MCF 10A (cell line): ENCODE measurements around the gene SRC. TPM values are rescaled to one million over a fixed set of nuclear protein-coding genes. Genes with fewer than 3 reads are reported as not detected.

Experiments
- BruUV-seq: library from RNA; stranded (reverse); fragments of 400-500 nt; replicated peaks from 2 replicates; lab custom pipeline; 2021; lab: Mats Ljungman, UMichigan
- CTCF ChIA-PET: fragments of 300-600 bp; sonication (Branson Sonifier 250); formaldehyde crosslinking; extraction: SDS; loops from one replicate; lab custom pipeline; 2021; ENCODE audit warnings: antibody characterized with exemption, inconsistent platforms; lab: Yijun Ruan, JAX
- POLR2A ChIA-PET: fragments of 300-600, 350-650 bp; sonication (Branson Sonifier 250); formaldehyde crosslinking; extraction: SDS; loops from one replicate; lab custom pipeline; 2020; ENCODE audit warnings: antibody characterized with exemption, inconsistent platforms; lab: Yijun Ruan, JAX
- DNase-seq: peaks from one replicate; pipeline ENCODE4 v3.0.0-alpha.2; 2018; ENCODE audit not compliant: unreplicated experiment
- H3K27ac Mint-ChIP-seq: one replicate; pipeline ENCODE4 v1.8.0; 2022; ENCODE audit warnings: mild to moderate bottlenecking, low read depth, mixed read lengths; ENCODE audit not compliant: unreplicated experiment
- H3K27me3 Mint-ChIP-seq: one replicate; pipeline ENCODE4 v1.8.0; 2022; ENCODE audit warnings: mixed read lengths; ENCODE audit not compliant: insufficient read depth, unreplicated experiment
- H3K36me3 Mint-ChIP-seq: one replicate; pipeline ENCODE4 v1.8.0; 2022; ENCODE audit warnings: mild to moderate bottlenecking, moderate library complexity, mixed read lengths; ENCODE audit not compliant: insufficient read depth, unreplicated experiment
- H3K4me1 Mint-ChIP-seq: one replicate; pipeline ENCODE4 v1.8.0; 2022; ENCODE audit warnings: mixed read lengths; ENCODE audit not compliant: insufficient read depth, unreplicated experiment
- H3K4me3 Mint-ChIP-seq: one replicate; pipeline ENCODE4 v1.8.0; 2022; ENCODE audit warnings: mild to moderate bottlenecking, moderate library complexity, mixed read lengths; ENCODE audit not compliant: unreplicated experiment
- H3K9me3 Mint-ChIP-seq: one replicate; pipeline ENCODE4 v1.8.0; 2022; ENCODE audit warnings: mixed read lengths; ENCODE audit not compliant: unreplicated experiment
- intact Hi-C: fragments of 100-400 bp; cut with micrococcal nuclease; formaldehyde crosslinking; loops from 2 replicates; pipeline ENCODE4 v1.14.1; 2022
- total RNA-seq: library from RNA; stranded (reverse); gene quantifications from 2 replicates; pipeline ENCODE4 v1.2.3, GENCODE V29; 2022
- TF ChIP-seq, protein P1 (sequence below): fragments of 200-600 bp; IDR thresholded peaks from one replicate; pipeline ENCODE4 v1.8.0; 2022; ENCODE audit warnings: antibody characterized with exemption, mild to moderate bottlenecking; ENCODE audit not compliant: unreplicated experiment

Gene SRC
- total RNA-seq, 1 experiment from 2014 or later = 28.1 TPM

DNA sequence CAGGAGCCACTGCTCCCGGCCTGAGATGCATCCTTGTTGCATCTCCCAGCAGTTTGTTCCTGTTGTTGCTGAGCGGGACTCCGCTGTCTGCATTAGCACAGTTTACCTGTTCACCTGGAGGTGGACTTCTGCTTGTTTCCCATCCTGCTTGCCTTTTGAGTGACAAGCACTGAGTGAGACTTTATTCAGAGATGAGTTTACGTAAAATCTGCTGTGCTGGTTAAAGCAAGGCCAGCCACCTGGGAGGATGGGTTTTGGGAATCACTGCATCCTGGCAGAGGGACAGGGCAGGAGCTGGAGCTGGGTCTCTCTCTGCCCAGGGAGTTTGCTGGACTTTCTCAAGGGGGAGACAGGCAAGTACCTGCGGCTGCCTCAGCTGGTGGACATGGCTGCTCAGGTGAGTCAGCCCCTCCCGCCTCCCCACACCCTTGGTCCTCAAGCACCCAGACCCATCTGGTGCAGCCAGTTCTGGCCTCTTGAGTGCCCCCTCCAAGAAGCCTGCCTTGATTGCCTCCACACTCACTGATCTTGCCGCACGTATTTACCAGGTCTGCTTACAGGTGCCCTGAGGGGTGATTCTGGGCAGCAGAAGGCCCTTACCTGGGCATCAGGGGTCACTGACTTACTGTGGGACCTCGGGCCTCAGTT is 55.5 kb downstream of the SRC start:
- CTCF ChIA-PET = interaction anchor here (0.7 to 2.0 kb wide), 2 partner anchors 17 to 154 kb away, joined by 3 to 8 read pairs; no protein-coding TSS in a partner anchor
- POLR2A ChIA-PET = no interaction called here

DNA sequence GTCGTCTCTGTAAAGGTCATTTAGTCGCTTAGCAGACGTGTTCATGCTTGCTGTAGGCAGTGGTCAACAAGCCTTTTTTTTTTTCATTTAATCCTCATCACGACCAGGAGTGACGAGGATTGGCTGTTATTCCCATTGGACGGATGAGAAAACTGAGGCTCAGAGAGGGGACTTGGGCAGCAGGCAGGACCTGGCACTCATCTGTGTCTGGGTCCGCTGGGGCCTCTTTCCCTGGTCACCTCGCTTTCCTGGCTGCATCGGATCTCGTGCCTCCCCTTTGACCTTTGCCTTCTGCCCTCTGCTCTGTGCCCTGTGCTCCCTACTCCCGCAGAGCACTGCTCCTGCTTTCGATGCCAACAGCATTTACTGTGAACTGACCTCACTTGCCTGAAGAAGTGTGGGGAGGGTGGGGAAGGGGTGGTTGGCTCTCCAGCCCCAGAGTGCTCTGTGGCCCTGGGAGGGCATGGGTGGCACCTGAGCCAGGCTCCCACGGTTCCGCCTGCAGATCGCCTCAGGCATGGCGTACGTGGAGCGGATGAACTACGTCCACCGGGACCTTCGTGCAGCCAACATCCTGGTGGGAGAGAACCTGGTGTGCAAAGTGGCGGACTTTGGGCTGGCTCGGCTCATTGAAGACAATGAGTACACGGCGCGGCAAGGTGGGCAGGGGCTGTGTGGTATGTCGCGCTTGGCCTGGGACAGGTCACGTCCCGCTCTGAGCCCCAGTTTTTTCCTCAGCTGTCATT is 56.2 kb downstream of the SRC start:
- H3K27me3 Mint-ChIP-seq = no peaks in the 10 kb centered on the region
- ChIA-PET CTCF (no interaction called here), POLR2A (no interaction called here)
- H3K36me3 Mint-ChIP-seq = peaks cover 25% of the 10 kb centered on the region
- BruUV-seq = no TSS peak
- intact Hi-C loops = no loop called here
- no peak for DNase-seq
- H3K4me3 Mint-ChIP-seq = no peak overlapping the region
- TF ChIP-seq, protein P1, sequence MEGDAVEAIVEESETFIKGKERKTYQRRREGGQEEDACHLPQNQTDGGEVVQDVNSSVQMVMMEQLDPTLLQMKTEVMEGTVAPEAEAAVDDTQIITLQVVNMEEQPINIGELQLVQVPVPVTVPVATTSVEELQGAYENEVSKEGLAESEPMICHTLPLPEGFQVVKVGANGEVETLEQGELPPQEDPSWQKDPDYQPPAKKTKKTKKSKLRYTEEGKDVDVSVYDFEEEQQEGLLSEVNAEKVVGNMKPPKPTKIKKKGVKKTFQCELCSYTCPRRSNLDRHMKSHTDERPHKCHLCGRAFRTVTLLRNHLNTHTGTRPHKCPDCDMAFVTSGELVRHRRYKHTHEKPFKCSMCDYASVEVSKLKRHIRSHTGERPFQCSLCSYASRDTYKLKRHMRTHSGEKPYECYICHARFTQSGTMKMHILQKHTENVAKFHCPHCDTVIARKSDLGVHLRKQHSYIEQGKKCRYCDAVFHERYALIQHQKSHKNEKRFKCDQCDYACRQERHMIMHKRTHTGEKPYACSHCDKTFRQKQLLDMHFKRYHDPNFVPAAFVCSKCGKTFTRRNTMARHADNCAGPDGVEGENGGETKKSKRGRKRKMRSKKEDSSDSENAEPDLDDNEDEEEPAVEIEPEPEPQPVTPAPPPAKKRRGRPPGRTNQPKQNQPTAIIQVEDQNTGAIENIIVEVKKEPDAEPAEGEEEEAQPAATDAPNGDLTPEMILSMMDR = no peak
- no peaks in the 10 kb centered on the region for H3K9me3 Mint-ChIP-seq
- no peak overlapping the region for H3K27ac Mint-ChIP-seq
- peaks cover 9% of the 10 kb centered on the region for H3K4me1 Mint-ChIP-seq

More for the DNA sequence above, 55.5 kb downstream of the SRC start:
- intact Hi-C loops = no loop called here
- Mint-ChIP-seq H3K9me3 (no peaks in the 10 kb centered on the region), H3K27me3 (no peaks in the 10 kb centered on the region), H3K27ac (no peak overlapping the region), H3K36me3 (peaks cover 27% of the 10 kb centered on the region), H3K4me1 (peaks cover 11% of the 10 kb centered on the region), H3K4me3 (no peak overlapping the region)
- no peak for DNase-seq
- TF ChIP-seq, protein P1 = no peak
- BruUV-seq = no TSS peak

DNA sequence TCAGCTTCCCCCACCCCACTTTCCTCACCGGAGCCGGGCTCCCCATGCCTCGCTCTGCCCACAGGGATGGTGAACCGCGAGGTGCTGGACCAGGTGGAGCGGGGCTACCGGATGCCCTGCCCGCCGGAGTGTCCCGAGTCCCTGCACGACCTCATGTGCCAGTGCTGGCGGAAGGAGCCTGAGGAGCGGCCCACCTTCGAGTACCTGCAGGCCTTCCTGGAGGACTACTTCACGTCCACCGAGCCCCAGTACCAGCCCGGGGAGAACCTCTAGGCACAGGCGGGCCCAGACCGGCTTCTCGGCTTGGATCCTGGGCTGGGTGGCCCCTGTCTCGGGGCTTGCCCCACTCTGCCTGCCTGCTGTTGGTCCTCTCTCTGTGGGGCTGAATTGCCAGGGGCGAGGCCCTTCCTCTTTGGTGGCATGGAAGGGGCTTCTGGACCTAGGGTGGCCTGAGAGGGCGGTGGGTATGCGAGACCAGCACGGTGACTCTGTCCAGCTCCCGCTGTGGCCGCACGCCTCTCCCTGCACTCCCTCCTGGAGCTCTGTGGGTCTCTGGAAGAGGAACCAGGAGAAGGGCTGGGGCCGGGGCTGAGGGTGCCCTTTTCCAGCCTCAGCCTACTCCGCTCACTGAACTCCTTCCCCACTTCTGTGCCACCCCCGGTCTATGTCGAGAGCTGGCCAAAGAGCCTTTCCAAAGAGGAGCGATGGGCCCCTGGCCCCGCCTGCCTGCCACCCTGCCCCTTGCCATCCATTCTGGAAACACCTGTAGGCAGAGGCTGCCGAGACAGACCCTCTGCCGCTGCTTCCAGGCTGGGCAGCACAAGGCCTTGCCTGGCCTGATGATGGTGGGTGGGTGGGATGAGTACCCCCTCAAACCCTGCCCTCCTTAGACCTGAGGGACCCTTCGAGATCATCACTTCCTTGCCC is 57.4 kb downstream of the SRC start:
- intact Hi-C loops = no loop called here
- Mint-ChIP-seq H3K27me3 (no peaks in the 10 kb centered on the region), H3K9me3 (no peaks in the 10 kb centered on the region), H3K27ac (no peak overlapping the region), H3K36me3 (peaks cover 21% of the 10 kb centered on the region), H3K4me3 (no peak overlapping the region), H3K4me1 (peaks cover 12% of the 10 kb centered on the region)
- BruUV-seq = no TSS peak
- ChIA-PET CTCF (interaction anchor here (0.7 kb wide), 1 partner anchor 125 kb away, joined by 4 read pairs; no protein-coding TSS in a partner anchor), POLR2A (no interaction called here)
- TF ChIP-seq, protein P1 = no peak
- no peak for DNase-seq
